ENCODE measurements around the gene CPOX.
A peak's percentile ranks its signal among the peaks of the same experiment; 100 is the strongest.

DNA sequence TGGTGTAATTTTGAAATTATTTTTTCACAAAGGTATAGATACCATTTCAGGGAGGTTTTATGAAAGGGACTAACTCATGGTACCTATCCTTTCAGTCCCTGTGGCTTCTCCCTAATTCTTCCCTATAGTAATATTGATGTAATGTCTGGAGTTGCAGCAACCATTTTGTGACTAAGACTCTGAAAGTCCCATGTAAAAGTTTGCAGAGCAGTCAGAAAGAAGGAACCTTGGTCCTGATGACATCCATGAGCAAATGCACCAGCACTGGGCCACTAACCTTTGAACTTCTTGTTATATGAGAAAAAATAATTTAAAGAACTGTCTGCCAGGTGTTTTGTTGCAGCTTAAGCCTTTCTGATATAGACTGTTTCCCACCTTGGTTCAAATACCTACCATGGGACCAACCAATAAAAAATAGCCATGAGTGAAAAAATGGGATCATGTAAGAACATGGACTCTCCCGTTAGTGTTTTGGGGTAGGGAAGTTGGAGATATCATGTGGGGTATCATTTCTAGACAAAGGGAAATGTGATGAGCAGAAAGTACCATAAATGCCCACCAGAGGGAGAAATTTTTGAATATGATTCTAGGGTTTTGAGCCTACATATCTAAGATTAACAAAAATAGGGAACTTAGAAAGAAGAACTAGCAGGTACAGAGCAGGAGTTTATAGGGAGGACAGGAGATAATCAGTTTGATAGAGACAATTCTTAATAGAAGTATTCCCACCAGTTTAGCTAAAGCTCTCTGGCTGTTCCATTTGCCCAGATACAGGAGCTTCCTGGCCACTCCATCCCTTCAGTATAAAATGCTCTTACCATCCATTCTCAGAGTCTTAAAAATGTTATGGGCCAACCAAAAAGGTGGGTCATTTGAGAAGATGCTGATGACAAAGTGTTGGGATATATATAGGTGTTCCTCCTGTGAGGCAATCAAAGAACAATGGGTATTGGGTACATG, 3.4 kb upstream of the CPOX start:
- TF ChIP-seq, protein P1, sequence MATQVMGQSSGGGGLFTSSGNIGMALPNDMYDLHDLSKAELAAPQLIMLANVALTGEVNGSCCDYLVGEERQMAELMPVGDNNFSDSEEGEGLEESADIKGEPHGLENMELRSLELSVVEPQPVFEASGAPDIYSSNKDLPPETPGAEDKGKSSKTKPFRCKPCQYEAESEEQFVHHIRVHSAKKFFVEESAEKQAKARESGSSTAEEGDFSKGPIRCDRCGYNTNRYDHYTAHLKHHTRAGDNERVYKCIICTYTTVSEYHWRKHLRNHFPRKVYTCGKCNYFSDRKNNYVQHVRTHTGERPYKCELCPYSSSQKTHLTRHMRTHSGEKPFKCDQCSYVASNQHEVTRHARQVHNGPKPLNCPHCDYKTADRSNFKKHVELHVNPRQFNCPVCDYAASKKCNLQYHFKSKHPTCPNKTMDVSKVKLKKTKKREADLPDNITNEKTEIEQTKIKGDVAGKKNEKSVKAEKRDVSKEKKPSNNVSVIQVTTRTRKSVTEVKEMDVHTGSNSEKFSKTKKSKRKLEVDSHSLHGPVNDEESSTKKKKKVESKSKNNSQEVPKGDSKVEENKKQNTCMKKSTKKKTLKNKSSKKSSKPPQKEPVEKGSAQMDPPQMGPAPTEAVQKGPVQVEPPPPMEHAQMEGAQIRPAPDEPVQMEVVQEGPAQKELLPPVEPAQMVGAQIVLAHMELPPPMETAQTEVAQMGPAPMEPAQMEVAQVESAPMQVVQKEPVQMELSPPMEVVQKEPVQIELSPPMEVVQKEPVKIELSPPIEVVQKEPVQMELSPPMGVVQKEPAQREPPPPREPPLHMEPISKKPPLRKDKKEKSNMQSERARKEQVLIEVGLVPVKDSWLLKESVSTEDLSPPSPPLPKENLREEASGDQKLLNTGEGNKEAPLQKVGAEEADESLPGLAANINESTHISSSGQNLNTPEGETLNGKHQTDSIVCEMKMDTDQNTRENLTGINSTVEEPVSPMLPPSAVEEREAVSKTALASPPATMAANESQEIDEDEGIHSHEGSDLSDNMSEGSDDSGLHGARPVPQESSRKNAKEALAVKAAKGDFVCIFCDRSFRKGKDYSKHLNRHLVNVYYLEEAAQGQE (IDR thresholded peaks at IDR 0.05; ENCODE audit: insufficient replicate concordance, low read depth) = no peak
- TF ChIP-seq, protein P2, sequence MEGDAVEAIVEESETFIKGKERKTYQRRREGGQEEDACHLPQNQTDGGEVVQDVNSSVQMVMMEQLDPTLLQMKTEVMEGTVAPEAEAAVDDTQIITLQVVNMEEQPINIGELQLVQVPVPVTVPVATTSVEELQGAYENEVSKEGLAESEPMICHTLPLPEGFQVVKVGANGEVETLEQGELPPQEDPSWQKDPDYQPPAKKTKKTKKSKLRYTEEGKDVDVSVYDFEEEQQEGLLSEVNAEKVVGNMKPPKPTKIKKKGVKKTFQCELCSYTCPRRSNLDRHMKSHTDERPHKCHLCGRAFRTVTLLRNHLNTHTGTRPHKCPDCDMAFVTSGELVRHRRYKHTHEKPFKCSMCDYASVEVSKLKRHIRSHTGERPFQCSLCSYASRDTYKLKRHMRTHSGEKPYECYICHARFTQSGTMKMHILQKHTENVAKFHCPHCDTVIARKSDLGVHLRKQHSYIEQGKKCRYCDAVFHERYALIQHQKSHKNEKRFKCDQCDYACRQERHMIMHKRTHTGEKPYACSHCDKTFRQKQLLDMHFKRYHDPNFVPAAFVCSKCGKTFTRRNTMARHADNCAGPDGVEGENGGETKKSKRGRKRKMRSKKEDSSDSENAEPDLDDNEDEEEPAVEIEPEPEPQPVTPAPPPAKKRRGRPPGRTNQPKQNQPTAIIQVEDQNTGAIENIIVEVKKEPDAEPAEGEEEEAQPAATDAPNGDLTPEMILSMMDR (IDR thresholded peaks at IDR 0.05; ENCODE audit: insufficient read depth, low read length) = peak; percentile 30
- TF ChIP-seq POLR2AphosphoS5 (IDR thresholded peaks at IDR 0.05; ENCODE audit: low read depth) = no peak

All from HL-60 (cell line).